Measurements from ENCODE around the gene ENTHD1.
"Not testable (repeated sequence)": the region's sequence is repeated elsewhere in the genome, so short reads cannot be mapped to it uniquely, and the experiment has no call there.

The ENTHD1 gene

DNA sequence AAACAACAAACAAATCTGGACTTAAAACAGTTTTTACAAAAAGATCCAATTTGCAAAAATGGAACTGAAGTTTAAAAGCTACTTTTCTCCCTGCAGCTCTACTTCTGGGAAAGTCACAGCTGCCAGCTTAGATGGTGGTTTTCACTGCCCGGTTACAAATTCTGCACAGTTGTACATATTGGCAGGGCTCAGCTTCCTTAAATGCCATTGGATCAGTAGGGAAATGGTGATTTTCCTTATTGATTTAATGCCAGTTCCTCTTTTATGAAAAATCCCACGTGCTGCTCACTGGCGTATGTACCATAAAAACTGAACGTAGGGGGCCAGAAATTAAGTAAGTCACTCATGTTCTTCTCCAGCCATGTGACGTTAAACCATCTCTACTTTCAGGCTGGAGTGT is 30.1 kb upstream of the ENTHD1 start:
- no peak for DNase-seq

DNA sequence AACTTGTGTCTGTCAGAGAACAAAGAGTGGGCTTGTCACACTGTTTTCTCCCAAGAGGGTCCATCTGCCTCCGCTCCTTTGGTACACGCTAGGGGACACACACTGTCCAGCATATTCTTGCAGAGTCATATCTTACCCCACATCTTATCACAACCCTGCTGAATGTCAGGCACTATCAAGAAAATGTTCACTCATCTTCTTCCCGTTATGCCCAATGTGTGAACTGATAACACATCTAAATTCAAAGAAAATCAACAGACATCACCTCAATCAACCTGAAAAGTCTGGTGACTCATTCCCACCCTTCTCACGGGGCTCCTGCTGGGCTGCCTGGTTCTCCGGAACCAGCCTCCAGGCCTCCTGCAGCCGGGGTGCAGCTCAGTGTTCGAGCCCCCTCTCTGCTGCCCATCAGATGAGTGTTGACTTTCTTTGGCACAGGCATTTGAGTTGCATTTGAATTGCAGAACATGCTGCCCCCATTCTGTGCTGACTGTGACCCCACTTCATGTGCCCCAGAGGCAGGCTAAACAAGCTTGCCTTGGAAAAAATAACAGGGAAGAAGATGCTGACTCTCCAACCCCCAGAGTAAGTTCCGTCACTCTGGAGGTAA is 26.7 kb upstream of the ENTHD1 start:
- peak; percentile 91 for DNase-seq

DNA sequence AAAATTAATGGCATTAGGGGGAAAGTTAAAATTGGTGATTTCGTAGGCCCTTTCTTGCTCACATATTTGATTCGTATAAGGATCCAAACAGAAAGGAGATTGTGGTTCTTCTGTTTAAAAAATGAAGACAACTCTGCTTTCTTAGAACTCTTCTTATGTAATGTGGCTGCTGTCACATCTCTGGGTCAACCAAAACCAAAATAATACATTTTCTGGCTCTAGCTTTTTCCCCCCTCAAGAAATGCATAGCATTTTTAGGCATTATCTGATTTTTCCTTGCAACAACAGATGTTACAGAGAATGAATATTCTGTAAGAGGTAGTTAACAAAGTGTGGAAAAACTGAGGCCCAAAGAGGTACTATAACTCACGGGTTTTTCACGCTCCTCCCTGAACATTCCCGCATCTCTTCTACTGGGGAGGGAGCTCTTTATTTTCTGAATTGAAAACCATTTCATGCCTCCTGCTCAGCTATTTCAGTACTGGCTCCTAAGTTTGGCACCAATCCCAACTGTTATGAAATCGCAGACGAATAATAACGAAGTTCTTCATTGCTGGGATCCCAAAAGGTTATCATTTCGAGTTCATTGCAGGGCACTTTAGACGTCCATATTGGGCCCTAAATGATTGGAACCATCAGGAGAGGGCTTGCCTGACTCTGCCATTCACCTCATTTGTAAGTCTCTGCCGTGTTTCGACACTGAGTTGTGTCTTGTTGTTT is 24.4 kb upstream of the ENTHD1 start:
- DNase-seq: peak; percentile 76

DNA sequence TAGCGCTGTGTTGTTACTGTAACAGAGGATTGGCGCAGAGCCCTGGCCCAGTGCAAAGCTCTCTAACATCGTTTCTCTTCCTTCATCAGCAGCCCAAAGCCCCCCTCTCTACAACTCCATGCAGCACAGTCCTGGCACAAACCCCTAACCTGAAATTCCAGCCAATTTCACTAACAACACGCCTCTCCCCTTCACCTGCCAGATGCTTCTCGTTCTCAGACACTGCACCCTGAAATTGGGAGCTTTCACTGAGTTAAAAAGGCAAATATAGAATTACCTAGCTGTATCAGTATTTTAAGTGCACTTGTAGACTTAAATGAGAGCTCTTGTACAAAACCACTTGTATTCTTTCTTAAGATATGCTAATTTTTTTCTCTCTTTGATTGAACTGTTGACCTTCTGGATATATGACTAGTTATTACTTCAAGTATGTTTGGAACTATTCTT is 23.7 kb upstream of the ENTHD1 start:
- no peak for DNase-seq

DNA sequence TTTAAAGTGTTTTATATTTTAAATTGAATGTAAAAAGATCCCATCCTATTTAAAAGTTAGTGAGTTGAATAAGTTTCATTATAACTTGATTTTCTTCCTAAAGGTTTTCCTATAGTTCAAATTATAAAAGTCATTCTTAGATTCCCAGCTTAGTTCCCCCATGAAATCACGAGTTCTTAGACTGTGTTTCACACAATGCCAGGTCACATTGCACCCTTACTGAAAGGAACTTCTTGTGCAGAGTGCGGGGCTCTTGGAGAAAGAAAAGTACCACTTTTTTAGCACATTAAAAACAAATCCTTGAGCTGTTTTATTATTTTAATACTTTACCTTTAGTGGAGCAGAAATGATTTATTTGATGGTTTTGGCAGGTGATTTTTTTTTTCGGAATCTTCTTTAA is 22.9 kb upstream of the ENTHD1 start:
- no peak for DNase-seq

DNA sequence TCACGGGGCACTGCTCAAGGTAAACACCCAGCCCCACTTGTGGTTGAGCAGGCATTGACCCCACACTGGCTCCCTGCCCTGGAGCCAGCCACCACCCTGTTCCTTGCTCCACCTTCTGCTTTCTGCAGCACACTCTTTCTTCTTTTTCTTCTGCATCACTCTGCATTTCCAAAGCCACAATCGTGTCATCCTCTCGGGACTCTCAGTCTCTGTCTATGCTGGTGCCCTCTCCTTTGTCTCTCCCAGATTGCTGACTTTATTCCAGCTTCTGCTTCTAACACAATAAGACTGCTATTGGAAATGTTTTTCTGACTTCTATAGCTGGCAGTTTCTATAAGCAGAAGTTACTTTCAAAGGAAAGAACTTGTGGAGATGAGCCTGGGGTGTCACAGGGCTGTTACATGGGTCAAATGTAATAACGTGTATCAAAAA is 21.8 kb upstream of the ENTHD1 start:
- peak; percentile 67 for DNase-seq

DNA sequence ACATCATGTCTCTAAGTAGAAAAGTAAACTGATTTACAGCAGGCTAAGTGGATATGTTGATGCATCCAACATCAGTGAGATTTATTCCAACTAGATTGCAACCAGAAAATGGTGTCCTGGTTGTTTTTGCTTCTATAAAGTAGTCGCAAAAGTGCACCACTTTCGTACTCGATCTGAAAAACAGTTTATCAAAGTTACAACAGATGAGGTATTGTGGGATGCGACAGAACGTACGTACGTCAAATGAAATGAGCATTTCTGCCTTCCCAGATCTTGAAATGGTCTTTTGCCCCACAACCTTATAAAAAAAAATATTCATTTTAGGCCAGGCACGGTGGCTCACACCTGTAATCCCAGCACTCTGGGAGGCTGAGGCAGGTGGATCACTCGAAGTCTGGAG is 21.0 kb upstream of the ENTHD1 start:
- DNase-seq: no peak

DNA sequence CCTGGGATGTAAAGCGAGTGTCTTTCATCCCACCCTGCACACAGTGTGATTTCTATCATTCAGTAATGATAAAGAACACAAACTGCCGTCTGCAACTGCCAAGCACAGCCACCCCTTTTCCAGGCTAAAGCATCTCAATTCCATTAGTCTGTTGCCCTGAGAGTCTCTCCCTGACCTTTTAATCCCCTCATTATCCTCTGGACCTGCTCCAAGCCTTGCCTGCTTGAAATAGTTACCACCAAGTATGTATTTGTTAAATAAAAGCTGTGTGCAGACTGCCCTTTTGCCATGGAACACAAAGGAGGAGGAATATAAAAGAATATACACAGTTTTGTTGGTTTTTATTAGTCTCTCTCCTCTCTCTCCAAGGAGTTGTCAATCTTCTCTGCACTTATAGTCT is 20.3 kb upstream of the ENTHD1 start:
- DNase-seq: no peak

DNA sequence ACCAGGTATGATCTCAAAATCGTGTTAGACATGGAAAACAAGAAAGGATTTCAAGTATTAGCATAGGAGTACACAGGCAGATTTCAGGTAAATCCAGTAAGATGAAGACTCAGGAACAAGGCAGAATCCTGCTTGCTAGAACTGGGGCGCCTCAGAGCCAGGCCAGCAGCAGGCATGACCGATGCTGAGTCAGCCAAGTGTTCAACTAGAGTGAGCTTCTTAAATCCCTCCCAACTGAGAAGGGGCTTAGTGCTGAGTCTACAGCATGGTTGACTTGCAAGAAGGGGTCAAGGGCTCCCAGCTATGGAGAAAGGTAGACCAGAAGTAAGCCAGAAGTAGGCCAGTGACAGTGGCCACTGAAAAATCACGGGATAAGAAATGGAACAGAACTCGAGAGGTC is 19.8 kb upstream of the ENTHD1 start:
- DNase-seq: no peak

DNA sequence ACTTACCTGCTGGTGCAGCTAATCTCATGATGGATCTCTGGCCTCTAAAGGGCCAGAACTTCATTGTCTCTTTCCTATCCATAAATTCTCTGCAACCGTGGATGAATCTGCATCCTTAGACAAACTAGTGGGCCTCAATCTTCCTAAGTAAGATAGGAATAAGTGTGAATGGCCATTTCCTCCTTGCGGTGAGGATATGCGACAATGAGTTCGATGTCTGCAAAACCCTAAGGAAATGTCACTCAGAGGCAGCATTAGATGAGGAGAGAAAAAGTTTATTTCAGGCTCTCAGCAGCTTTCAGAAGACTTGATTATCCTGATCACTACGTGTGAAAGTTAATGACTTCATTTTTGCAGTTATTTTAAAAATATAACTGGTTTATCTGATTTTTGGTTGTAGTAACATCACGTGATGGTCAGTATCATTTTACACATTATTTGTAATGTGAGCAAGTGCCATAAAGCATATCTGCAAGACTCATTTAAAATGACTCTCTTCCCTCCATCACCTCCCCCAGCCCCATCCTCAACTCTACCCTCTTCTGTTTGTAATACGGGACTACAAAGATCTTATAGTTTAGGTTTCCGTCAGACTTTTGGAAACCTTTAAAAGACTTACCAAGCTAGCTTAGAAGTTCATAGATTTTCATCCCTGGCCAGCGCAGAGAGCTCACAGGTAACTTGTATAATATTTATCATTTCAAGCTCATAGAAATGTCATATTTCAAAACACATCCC is 17.5 kb upstream of the ENTHD1 start:
- DNase-seq: no peak

DNA sequence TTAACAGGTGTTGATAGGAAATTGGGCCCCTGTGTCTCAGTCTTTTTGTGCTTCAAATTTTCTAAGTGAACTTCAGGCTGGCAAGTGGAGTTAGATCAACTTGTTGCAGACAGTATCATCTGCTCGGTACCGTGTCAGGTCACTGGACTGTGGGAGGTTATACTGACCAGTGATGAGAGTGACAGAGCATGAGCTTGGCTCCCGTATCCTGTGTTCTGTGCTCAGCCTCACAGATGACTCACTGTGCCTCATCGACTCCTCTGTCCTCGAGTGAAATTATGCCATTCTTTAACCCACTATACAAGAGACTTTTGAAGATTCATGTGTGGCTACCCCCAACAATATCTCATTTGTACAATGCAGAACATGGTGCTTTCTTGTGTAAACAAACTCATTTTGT is 15.2 kb upstream of the ENTHD1 start:
- DNase-seq: no peak

DNA sequence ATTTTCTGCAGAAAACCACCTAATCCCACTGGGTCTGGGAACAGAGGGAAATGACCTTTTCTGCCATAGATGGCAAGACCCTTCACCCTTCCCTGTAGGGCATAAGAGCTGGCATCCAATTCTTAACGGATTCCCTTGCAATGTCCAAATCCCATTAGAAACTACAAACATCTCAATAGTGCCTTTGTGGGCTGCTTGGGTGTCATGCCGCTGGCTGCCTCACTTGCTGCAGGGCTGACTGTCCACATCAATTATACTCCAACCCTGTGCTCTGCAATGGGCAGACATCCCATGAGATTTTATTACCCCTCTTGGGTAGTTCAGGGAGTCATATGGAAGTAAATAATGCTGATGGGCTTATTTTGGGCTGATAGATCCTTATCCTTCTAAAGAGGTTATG is 14.6 kb upstream of the ENTHD1 start:
- no peak for DNase-seq

DNA sequence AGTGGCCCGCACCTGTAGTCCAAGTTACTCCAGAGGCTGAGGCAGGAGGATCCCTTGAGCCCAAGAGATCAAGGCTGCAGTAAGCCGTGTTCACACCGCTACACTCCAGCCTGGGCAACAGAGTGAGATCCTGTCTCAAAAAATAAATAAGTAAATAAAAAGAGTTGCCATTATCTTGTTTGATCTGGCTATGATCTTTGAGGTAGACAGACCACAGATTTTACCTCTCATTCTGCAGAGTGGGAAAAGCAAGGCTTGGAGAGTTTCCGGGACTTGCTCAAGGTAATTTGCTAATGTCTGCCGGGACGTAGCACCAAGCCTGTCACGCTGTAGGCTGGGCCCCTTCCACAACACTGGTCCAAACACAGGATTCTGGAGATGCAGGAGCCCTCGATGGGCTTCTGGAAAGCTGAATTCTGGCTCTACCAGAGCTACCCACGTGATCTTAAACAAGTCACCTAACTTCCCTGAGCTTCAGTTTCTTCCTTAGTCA is 14.1 kb upstream of the ENTHD1 start:
- DNase-seq: no peak

DNA sequence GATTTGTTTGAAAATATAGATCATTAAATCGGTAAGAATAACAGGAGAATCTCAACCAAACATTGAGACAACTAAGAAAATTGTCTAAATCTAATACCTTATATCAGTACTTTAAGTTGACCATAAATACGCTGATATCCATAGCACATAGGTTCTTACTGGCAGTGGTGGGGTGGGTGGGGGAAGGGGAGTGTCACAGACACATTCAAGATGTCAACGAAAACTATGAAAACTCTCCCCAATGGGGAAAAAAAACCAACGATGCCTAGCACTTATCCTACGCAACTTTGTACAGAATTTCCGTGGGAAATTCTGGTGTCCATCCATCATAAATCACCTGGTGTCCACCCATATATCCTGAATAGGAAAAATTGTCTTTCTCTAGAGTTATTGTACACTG is 13.5 kb upstream of the ENTHD1 start:
- no peak for DNase-seq

DNA sequence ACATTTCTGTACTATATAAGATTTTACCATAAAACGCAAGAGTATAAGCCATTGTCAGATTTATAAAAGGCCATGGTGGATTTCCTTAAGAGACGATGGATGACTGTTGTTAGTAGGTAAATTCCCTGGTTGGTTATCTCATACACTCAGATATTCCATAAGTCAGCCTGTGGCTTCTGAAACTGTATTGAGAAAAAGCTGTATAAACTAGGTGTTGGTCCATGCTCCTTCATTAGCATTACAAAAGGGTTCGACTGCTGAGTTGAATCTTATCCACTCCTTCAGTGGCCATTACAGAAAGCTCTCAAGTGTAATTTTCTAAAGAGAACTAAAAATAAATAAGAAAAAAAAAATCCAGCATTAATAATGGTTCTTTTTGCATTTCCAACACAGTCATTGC is 12.6 kb upstream of the ENTHD1 start:
- no peak for DNase-seq

DNA sequence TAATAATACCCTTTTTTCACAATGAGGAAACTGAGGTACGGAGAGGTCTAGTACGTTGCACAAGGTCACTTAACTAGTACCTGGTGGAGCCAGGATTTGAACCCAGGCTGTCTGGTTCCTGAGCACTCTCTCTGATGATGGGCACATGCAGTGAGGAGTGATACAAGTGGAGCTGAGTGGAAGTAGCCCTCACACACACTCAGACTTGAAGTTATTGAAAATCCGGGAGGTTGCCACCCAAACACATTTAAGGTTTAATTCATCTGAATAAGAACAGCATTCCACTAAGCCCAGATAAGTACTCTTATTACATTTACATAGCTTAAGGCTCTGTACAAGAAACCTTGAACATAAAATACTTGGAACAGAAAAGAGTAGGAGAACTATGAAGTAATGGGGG is 12.1 kb upstream of the ENTHD1 start:
- no peak for DNase-seq

DNA sequence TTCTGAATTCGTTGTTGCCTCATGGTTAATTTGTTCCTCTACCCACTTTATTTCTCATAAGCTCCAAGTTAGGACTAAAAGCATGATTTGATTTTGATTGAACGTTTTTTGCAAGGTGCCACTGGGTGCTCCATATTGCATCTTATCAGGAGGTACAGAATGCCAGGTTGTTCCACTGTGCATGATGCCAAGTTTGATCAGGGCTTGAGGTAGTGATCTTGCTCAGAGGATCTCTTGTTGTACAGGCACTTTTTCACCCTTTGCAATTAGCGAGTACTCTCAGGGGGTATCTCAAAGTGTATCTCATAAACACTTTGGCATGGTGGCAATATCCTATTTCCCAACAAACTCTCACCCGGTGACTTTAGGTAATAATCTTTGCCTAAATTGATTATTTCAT is 11.3 kb upstream of the ENTHD1 start:
- no peak for DNase-seq

DNA sequence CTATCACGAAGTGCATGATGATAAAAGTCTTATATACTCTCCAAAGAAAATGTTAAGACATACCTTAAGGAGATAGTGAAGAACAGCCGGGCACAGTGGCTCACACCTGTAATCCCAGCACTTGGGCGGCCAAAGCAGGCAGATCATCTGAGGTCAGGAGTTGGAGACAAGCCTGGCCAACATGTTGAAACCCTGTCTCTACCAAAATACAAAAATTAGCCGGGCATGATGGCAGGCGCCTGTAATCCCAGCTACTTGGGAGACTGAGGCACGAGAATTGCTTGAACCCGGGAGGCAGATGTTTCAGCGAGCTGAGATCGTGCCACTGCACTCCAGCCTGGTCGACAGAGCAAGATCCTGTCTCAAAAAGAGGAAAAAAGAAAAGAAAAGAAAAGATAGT is 10.5 kb upstream of the ENTHD1 start:
- DNase-seq: not testable (repeated sequence)

DNA sequence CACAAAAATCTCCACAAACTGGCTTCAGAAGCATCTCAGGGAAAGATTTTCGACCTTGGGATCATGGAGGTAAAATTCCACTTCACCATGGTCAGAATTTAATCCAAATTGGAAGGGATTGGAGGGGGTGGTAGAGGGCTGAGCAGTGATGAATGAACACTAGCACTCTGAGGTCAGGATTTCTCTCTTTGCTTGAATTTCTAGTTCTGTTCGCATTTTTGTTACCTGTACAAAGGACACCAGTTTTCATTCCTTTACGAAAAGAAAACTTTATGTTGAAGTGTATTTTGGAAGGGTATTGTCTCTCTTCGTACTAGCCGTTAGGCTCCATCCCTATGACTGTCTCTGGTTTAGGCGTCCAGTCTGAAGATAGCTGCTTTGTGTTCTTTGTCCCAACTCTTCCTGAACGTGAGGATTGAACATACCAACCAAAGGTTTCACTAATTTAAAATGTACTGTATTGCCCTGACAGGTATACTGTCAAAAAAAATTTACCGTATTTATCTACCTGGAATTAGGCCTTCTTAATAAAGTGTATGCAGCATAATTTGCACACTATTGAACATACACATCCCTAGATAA is 8.1 kb upstream of the ENTHD1 start:
- no peak for DNase-seq

DNA sequence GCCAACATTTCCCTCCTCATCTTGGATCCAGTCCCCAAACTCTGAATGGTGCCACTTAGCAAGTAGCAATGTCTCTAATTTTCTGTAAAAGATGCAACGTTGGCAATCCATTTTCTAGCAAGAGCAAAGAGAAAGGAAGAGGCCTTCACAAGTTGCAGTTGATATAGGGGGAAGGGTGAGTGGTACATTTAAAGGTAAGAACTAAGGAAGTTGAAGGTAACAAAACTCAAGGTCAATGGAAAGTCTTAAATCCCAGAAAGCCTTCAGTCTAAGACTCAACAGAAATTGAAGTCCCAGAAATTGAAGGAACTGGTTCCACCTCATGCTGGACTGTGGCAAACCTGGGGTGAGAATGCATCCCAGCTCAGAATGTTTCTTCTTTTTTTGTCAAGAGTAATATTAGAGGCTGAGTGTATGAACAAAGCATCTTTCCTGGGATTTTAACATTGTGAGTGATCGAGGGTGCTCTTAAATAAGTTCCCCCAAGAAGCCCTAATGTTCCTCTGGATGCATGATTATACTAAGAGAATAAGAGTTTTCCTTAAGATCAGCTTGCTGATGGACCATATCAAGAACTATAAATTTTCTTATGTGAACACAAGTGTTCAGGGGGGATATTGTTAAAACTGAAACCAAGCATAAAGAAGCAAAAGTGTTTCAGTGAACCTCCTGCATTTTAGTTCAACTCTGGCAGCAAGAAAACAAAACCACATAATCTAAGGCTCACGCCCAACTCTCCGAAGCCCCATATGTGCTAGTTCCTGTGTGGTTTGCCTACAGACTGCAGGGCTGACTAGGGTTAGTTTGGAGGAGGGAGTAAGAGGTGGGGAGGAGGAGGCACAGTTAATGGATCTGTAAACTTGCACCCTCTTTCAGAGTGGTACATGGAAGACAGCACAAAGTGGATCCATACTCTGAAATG is 7.0 kb upstream of the ENTHD1 start, which contains the start of gene GRAP2:
Gene GRAP2 (plus strand): TSS at position 779 of the 922 bp plus-strand sequence. CDS start 46,023 bp downstream, outside the sequence.
- peak; percentile 88 for DNase-seq

DNA sequence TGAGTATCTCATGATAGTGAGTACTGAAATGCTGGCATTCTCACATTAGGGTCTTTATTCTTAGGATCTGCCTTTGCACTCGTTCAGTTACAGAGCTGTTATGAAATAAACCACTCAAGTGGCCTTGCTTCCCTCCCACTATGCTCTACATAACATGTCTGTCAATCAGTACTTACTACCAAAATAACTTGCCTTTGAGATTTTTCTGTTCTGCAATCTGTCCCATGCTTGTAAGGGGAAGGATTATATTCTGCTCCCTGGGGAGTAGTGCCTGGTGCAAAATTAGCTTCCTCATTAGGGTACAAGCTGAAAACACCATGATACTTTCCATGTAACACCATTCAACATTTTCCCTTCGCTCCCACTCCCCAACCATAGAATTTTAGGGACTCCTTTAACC is 5.4 kb upstream of the ENTHD1 start:
- peak; percentile 58 for DNase-seq

DNA sequence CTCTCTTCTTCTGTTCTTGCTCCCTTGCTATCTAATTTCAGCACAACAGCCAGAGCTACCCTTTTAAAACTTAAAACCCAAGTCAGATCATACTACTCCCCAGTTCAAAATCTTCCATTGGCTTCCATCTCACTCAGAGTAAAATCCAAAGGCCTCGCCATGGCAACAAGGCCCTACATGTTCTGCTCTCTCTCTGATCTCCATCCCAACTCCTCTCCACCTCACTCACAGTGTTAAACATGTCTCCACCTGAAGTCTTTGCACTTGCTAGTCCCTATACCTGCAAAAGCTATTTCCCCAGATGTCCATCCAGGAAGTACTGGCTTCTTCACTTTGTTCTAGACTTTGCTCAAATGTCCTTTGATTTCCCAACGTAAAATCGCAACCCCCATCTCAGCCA is 4.3 kb upstream of the ENTHD1 start:
- DNase-seq: no peak

Data from hematopoietic multipotent progenitor cell treated with erythropoietin and hydrocortisone succinate and interleukin-3 and kit ligand, for 6 days (in vitro differentiated cells).